ENCODE results near the gene ZNF33B. TPM values are rescaled to one million over a fixed set of nuclear protein-coding genes. Genes with fewer than 3 reads are reported as not detected.

ZNF33B gene
- total RNA-seq, 2 experiments from 2014 or later: 32.9 to 34.9 TPM

DNA sequence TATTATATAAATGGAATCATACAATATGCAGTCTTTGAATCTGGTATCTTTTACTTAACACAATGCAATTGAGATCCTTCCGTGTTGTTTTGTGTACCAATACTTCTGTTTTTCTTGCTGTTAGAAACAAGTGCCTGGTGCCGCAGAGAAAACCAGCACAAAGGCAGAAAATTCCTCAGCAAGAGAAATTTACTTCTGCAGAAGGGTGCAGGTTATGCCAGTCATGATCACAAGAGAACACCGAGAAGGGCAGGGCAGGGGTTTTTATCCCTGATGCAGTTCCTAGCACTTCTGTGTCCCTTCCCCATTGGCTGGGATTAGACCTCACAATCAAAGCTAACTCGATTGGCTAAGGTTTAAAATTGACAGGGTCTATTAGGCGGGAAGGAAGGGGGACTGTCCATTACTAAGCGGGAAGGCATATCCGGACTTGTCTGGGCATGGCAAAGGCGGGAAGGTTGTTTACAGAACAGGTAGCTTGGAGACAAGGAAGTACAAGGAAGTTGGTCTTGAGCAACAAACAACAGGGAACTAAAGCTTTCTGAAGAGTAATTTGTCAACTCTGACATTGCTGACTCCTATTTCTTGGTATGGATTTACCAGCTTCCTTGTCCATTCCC is 2.4 kb upstream of the ZNF33B start:
- Mint-ChIP-seq H3K9me3 (peaks cover 2% of the 10 kb centered on the region), H3K4me3 (no peak overlapping the region), H3K27me3 (no peaks in the 10 kb centered on the region), H3K36me3 (ENCODE audit: low read depth) (peaks cover 16% of the 10 kb centered on the region), H3K27ac (no peak overlapping the region), H3K4me1 (peaks cover 18% of the 10 kb centered on the region)
- ChIA-PET CTCF (no interaction called here), POLR2A (no interaction called here)
- DNase-seq: no peak

DNA sequence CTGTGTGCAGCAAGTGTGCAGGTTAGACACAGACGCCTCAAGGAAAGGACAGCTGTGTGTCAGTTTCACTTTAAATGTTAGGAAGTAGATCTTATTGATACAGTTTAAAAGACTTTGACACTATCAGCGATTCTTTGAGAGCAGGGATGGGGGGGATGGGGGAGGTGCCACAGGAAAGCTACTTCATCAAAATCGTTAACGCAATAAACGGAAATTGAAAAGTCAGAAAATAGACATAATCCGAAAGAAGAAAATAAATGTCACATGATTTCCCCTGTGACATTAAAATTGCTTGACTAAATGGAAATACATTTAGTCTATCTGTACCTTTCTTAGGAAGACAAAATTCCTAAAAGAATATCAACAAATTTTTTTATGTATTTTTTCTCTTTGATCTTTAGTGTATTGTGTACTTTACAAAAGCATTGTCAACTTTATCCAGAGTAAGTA is 476 bp upstream of the ZNF33B start:
- peak overlapping the region; percentile 93 for H3K4me3 Mint-ChIP-seq
- peaks cover 2% of the 10 kb centered on the region for H3K9me3 Mint-ChIP-seq
- H3K36me3 Mint-ChIP-seq (ENCODE audit: low read depth): peaks cover 32% of the 10 kb centered on the region
- H3K27me3 Mint-ChIP-seq: no peaks in the 10 kb centered on the region
- POLR2A ChIA-PET: no interaction called here
- CTCF ChIA-PET: interaction anchor here (0.6 kb wide), 1 partner anchor 482 kb away, joined by 4 read pairs; no protein-coding TSS in a partner anchor
- no peak for DNase-seq
- H3K27ac Mint-ChIP-seq: peak overlapping the region; percentile 98
- H3K4me1 Mint-ChIP-seq: peaks cover 28% of the 10 kb centered on the region

DNA sequence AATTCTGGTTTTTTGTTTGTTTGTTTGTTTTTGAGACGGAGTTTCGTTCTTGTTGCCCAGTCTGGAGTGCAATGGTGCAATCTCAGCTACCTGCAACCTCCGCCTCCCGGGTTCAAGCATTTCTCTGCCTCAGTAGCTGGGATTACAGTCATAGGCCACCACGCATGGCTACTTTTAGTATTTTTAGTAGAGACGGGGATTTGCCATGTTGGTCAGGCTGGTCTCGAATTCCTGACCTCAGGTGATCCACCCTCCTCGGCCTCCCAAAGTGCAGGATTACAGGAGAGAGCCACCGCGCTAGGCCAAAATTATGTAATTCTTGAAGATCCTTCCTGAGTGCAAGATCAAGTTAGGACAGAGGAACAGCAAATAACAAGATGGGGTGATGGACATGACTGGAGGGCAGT is 719 bp downstream of the ZNF33B start:
- H3K9me3 Mint-ChIP-seq: no peaks in the 10 kb centered on the region
- no peak for DNase-seq
- H3K27me3 Mint-ChIP-seq: no peaks in the 10 kb centered on the region
- ChIA-PET POLR2A (no interaction called here), CTCF (no interaction called here)
- peaks cover 43% of the 10 kb centered on the region for H3K36me3 Mint-ChIP-seq (ENCODE audit: low read depth)
- H3K4me1 Mint-ChIP-seq: peaks cover 36% of the 10 kb centered on the region
- H3K4me3 Mint-ChIP-seq: peak overlapping the region; percentile 93
- peak overlapping the region; percentile 98 for H3K27ac Mint-ChIP-seq

DNA sequence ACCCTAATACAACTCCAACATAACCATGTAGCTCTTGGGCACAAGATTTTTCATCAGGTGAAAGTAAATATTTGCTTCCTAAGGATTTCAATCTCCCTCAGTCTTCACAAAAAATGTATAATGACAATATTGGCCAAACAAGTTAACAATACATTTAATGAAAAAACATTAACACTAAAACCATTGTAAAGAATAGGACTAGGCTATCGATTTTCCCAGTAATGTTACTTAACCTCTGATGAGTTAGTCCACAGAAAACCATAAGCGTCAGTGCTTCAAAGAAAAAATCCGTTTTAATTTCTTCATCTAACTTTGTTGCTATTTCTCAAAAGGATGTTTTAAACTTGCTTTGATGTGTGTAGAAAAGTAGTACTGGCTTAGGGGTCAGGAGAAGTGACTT is 1.2 kb downstream of the ZNF33B start:
- no peak for DNase-seq
- peak overlapping the region; percentile 98 for H3K27ac Mint-ChIP-seq
- no peaks in the 10 kb centered on the region for H3K9me3 Mint-ChIP-seq
- ChIA-PET POLR2A (no interaction called here), CTCF (no interaction called here)
- H3K4me1 Mint-ChIP-seq: peaks cover 39% of the 10 kb centered on the region
- H3K4me3 Mint-ChIP-seq: peak overlapping the region; percentile 93
- H3K27me3 Mint-ChIP-seq: no peaks in the 10 kb centered on the region
- H3K36me3 Mint-ChIP-seq (ENCODE audit: low read depth): peaks cover 48% of the 10 kb centered on the region

DNA sequence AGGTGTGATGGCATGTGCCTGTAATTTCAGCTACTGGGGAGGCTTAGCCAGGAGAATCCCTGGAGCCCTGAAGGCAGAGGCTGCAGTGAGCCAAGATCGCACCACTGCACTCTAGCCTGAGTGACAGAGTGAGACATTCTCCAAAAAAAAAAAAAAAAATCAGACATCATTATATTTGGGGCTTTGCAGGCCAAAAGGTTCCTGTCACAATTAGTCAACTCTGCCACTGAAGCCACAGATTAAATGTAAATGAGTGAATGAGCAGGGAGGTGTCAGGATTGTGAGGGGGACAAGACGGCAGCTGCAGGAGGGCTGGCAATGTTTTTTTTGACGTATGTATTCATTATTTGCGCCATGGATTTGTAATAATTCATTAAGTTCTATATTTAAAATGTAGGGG is 3.3 kb downstream of the ZNF33B start:
- Mint-ChIP-seq H3K27me3 (no peaks in the 10 kb centered on the region), H3K4me3 (no peak overlapping the region), H3K4me1 (peaks cover 55% of the 10 kb centered on the region), H3K9me3 (no peaks in the 10 kb centered on the region), H3K36me3 (ENCODE audit: low read depth) (peaks cover 64% of the 10 kb centered on the region), H3K27ac (no peak overlapping the region)
- no peak for DNase-seq
- ChIA-PET CTCF (interaction anchor here (0.5 to 0.9 kb wide), 5 partner anchors 9 to 922 kb away, joined by 3 to 5 read pairs (median 3); no protein-coding TSS in a partner anchor), POLR2A (no interaction called here)

DNA sequence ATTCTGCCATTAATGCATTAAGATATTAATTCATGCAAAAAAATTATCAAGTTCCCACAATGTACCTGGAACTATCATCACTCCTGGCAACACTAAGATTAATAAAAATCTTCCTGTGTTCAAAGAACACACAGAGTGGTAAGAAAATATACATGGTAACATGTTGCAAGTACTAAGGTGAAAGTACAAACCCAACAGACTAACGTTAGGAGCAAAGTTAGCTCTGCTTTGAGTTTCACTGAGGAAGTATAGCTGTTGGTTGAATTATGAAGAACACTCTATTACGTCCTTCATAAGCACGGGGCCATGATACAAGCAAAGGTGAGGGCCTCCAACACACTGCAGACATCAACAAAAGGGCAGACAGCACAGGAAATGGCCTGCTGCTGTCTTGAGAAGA is 5.8 kb downstream of the ZNF33B start:
- CTCF ChIA-PET: no interaction called here
- Mint-ChIP-seq H3K27ac (no peak overlapping the region), H3K36me3 (ENCODE audit: low read depth) (peaks cover 87% of the 10 kb centered on the region), H3K9me3 (peaks cover 5% of the 10 kb centered on the region), H3K27me3 (no peaks in the 10 kb centered on the region), H3K4me1 (peaks cover 59% of the 10 kb centered on the region), H3K4me3 (no peak overlapping the region)
- POLR2A ChIA-PET: no interaction called here
- DNase-seq: no peak

DNA sequence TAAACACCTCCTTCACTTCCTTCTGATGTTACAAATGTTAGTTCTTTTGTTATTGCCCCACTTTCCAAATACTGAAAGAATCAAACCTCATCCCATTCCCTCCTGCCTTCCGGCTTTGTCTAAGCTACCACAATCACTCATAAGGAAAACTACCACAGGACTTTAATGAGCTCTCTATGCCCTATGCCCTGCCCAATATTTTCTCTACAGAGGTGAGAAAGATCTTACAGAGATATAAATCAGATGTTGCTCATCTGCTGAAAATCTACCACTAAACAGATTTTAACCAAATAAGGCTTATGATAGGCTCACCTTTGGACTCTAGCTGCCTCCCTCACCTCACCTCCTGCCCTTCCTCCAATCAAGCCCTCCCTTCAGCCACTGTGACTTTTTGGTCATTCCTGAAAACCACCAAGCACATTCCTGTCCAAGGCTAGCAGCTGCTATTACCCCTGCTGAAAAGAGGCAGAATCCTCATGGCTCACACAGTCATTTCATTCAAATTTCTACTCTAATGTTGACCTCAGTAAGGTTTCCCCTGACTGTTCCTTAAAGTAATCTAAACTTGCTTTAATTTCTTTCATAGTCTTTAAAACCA is 7.7 kb downstream of the ZNF33B start:
- ChIA-PET CTCF (no interaction called here), POLR2A (no interaction called here)
- Mint-ChIP-seq H3K9me3 (peaks cover 12% of the 10 kb centered on the region), H3K27me3 (no peaks in the 10 kb centered on the region), H3K27ac (peak overlapping the region; percentile 76), H3K4me3 (no peak overlapping the region), H3K4me1 (peaks cover 45% of the 10 kb centered on the region), H3K36me3 (ENCODE audit: low read depth) (peaks cover 89% of the 10 kb centered on the region)
- no peak for DNase-seq

DNA sequence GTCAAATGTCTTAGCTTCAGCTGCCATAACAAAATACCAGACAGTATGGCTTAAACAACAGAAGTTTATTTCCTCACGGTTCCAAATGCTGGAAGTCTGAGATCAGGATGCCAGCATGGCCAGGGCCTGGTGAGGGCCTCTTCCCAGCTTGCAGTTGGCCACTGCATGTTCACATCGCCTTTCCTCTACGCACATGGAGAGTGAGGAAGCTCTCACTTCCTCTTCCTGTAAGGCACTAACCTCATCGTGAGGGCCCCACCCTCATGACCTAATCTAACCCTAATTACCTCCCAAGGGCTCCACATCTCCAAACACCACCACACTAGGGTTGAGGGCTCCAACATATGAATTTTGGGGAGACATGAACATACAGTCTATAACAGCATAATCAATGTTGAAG is 14.4 kb downstream of the ZNF33B start:
- Mint-ChIP-seq H3K27ac (no peak overlapping the region), H3K4me3 (no peak overlapping the region), H3K9me3 (peaks cover 26% of the 10 kb centered on the region), H3K27me3 (no peaks in the 10 kb centered on the region), H3K4me1 (peaks cover 24% of the 10 kb centered on the region), H3K36me3 (ENCODE audit: low read depth) (peaks cover 84% of the 10 kb centered on the region)
- no peak for DNase-seq
- ChIA-PET POLR2A (no interaction called here), CTCF (interaction anchor here (1.1 kb wide), 1 partner anchor 12 kb away, joined by 5 read pairs; no protein-coding TSS in a partner anchor)

DNA sequence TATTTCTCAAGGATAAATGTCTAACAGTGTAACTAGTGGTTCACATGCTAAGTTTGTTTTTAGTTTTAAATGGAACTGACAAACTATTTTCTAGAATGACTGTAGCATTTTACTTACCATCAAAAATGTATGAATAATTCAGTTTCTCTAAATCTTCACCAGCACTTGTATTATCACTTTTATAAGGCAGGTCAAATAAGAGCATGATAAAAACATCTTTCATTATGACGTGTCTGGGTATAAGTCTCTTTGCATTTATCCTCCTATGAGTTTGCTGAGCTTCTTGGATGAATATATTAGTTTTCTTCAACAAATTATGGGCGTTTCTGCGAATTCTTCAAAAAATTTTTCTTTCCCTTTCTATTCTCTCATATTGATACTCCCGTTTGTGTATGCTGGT is 19.9 kb downstream of the ZNF33B start:
- Mint-ChIP-seq H3K4me1 (peaks cover 15% of the 10 kb centered on the region), H3K36me3 (ENCODE audit: low read depth) (peaks cover 73% of the 10 kb centered on the region), H3K27ac (no peak overlapping the region), H3K9me3 (peaks cover 11% of the 10 kb centered on the region), H3K4me3 (no peak overlapping the region), H3K27me3 (no peaks in the 10 kb centered on the region)
- ChIA-PET POLR2A (interaction anchor here (0.6 kb wide), 1 partner anchor 259 kb away, joined by 4 read pairs; no protein-coding TSS in a partner anchor), CTCF (no interaction called here)
- DNase-seq: no peak

DNA sequence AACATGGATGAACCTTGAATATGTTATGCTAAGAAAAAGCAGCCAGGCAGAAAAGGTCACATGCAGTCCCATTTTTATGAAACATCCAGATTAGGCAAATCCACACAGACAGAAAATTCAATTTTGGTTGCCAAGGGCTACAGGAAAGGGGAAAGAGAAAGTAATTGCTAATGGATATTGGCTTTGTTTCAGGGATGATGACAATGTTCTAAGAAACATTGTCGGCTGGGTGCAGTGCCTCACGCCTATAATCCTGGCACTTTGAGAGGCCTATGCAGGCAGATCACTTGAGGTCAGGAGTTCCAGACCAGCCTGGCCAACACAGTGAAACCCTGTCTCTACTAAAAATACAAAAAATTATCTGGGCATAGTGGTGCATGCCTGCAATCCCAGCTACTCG is 23.0 kb downstream of the ZNF33B start:
- H3K27me3 Mint-ChIP-seq: no peaks in the 10 kb centered on the region

DNA sequence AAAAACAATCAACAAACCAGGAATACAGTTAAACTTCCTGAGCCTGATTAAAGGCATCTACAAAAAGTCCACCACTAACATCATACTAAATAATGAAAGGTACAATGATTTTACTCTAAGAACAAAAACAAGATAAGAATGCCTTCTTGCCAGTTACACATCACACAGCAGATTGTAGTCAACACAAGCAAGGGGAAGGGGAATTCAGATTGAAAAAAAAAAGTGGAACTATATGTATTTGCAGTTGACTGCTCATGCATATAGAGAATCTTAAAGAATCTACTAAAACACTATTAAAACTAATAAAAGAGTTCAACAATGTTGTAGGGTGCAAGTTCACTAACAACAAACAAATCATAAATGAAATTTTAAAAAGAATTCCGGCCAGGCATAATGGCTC is 28.5 kb downstream of the ZNF33B start:
- Mint-ChIP-seq H3K4me3 (no peak overlapping the region), H3K27ac (no peak overlapping the region), H3K36me3 (ENCODE audit: low read depth) (peaks cover 82% of the 10 kb centered on the region), H3K4me1 (no peaks in the 10 kb centered on the region), H3K27me3 (no peaks in the 10 kb centered on the region), H3K9me3 (peaks cover 23% of the 10 kb centered on the region)
- POLR2A ChIA-PET: no interaction called here
- no peak for DNase-seq
- CTCF ChIA-PET: no interaction called here

More for the DNA sequence above, 23.0 kb downstream of the ZNF33B start:
- Mint-ChIP-seq H3K27ac (no peak overlapping the region), H3K9me3 (peaks cover 15% of the 10 kb centered on the region), H3K4me1 (peaks cover 10% of the 10 kb centered on the region), H3K4me3 (no peak overlapping the region), H3K36me3 (ENCODE audit: low read depth) (peaks cover 74% of the 10 kb centered on the region)
- POLR2A ChIA-PET: no interaction called here
- CTCF ChIA-PET: no interaction called here
- no peak for DNase-seq

DNA sequence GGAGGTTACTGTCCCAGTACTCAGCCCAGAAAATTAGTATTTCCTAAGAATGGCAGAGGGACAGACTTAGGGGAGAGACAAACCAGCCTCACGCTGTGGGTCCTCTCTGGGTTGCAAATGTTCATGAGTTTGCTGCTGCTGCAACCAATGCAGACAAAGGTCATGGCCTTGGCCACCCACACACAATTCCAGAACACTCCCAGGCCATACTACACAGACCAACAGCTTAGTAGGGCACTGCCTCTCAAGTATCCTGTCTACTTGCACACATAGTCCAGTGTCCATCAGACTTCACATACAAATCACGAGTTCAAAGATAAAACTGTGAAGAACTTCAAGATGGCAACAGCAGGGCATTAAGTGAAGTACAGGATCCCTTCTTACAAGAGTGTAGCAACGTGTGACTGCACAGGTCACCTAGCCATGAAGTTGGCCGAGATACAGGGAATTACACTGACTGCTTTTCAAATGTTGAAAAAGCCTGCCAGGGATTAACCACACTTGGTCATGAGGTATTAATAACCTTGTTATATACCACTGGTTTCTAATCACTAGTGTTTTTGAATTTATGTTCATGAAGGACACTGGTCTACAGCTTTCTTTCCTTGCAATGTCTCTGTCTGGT is 40.0 kb downstream of the ZNF33B start:
- Mint-ChIP-seq H3K9me3 (peaks cover 63% of the 10 kb centered on the region), H3K27me3 (no peaks in the 10 kb centered on the region)
- CTCF ChIA-PET: no interaction called here

DNA sequence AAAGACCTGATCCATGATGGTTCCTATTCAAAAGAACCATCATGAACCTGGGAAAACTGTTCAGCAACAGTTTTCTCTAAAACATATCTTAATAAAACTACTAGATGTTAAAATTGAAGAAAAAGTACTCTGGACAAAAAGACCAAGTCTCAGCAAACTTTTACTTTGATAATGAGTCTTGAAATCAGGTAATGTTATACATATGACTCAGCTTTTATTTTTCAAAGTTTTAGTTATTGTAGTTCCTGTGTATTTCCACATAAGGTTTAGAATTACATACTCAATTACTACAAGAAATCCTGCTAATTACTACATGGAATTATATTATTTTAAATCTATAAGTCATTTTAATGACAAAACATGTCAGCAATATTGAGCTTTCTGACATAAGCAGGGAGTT is 42.2 kb downstream of the ZNF33B start:
- H3K27me3 Mint-ChIP-seq: no peaks in the 10 kb centered on the region
- no peak for DNase-seq

More for the DNA sequence above, 40.0 kb downstream of the ZNF33B start:
- Mint-ChIP-seq H3K4me1 (no peaks in the 10 kb centered on the region), H3K4me3 (no peak overlapping the region), H3K36me3 (ENCODE audit: low read depth) (peaks cover 73% of the 10 kb centered on the region), H3K27ac (no peak overlapping the region)
- no peak for DNase-seq
- POLR2A ChIA-PET: no interaction called here

More for the DNA sequence above, 42.2 kb downstream of the ZNF33B start:
- Mint-ChIP-seq H3K9me3 (peaks cover 70% of the 10 kb centered on the region), H3K4me1 (no peaks in the 10 kb centered on the region), H3K36me3 (ENCODE audit: low read depth) (peaks cover 75% of the 10 kb centered on the region), H3K4me3 (no peak overlapping the region), H3K27ac (no peak overlapping the region)
- ChIA-PET POLR2A (no interaction called here), CTCF (no interaction called here)

Measured in activated CD4-positive, alpha-beta T cell treated with anti-CD3 and anti-CD28 coated beads, Interleukin-2, amount 10 ng/mL, durations not matched to agents 7 days and 5 days (primary cell).